HS-27A (cell line): Measurements from ENCODE around the gene OR2T3.
"Not testable (repeated sequence)": the region's sequence is repeated elsewhere in the genome, so short reads cannot be mapped to it uniquely, and the experiment has no call there.

Experiments used
- DNase-seq: peaks from one replicate; pipeline ENCODE4 v3.0.0-alpha.2; 2012; ENCODE audit warnings: low read depth, missing footprints

The OR2T3 gene

GRCh38 chr1:248473051-248473450 is at the start of gene OR2T3:
Gene OR2T3 (plus strand): TSS chr1:248473351. CDS start chr1:248473351, 0 bp downstream.
- DNase-seq: not testable (repeated sequence)

- not testable (repeated sequence) for DNase-seq
These were observed 45.5 kb upstream of the OR2T3 start for GRCh38 chr1:248427526-248428191.

DNA sequence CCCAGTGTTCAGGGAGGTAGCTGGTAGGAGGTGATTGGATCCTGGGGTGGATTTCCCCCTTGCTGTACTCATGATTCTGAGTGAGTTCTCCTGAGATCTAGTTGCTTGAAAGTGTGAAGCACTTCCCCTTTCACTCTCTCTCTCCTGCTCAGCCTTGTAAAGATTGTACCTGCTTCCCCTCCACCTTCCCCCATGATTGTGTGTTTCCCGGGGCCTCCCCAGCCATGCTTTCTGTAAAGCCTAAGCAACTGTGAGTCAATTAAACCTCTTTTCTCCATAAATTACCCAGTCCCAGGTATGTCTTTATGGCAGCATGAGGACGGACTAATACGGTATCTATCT is 45.0 kb upstream of the OR2T3 start:
- not testable (repeated sequence) for DNase-seq

GRCh38 chr1:248431683-248432082 is 41.5 kb upstream of the OR2T3 start:
- not testable (repeated sequence) for DNase-seq

- not testable (repeated sequence) for DNase-seq
These were observed 41.0 kb upstream of the OR2T3 start for GRCh38 chr1:248432201-248432600.

- DNase-seq: not testable (repeated sequence)
These were observed 39.2 kb upstream of the OR2T3 start for GRCh38 chr1:248433811-248434415.

GRCh38 chr1:248434913-248435312 is 38.2 kb upstream of the OR2T3 start:
- DNase-seq: not testable (repeated sequence)

DNA sequence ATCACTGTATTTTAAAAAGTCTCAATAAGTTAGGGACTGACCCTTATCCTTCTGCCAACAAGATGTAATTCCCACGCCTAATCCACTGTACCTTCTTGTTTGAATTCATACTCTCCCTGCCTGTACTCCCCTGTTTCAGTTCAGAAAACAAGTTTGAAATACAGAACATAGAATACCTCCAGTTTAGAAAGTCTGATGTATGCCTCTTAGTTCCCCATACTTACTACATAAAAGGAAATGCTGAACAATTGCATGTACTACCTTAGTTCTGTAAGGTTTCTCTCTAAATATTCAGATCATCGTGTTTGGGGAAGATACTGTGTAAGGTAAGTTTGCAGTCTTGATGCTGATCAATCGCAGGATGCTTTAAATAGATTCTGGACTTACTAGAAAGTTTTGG is 36.8 kb upstream of the OR2T3 start:
- DNase-seq: not testable (repeated sequence)

DNA sequence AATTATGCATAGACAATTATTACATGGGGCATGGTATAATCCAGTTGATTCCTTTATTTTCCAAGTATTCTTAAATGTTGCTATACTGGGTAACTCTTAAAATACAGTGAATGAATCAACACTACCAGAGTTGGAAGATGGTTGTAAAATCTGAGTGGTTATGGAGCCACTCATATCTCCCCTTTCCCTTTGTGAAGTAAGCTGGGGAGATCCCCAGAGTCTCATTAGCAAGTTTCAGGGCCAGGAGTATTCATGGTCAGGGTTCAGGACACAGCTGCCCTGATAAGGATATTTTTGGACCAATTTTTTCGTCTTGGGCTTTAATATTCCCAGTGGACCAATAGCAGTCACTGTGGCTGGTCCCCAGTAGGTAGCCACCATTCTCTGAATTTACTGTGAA is 34.5 kb upstream of the OR2T3 start:
- DNase-seq: not testable (repeated sequence)

DNA sequence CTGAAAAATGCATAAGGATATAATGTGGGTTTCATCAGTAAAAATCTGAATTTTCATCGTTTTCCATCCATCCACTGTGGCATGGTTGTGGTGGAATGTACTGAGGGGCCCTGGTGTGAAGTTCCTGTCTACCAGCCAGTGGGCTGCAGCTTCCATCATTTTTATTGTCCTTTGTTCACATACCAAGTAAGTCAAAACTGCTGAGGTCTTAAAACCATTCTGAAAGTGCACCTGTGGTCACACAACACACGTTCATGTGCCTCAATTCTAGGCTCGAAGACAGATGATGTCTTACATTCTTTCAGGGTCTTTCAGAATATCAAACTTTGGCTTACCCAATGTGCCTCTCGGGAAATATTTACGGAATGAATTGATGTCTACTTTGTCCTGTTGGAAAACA is 33.9 kb upstream of the OR2T3 start:
- not testable (repeated sequence) for DNase-seq

GRCh38 chr1:248442500-248443277 is 30.5 kb upstream of the OR2T3 start:
- DNase-seq: not testable (repeated sequence)

DNA sequence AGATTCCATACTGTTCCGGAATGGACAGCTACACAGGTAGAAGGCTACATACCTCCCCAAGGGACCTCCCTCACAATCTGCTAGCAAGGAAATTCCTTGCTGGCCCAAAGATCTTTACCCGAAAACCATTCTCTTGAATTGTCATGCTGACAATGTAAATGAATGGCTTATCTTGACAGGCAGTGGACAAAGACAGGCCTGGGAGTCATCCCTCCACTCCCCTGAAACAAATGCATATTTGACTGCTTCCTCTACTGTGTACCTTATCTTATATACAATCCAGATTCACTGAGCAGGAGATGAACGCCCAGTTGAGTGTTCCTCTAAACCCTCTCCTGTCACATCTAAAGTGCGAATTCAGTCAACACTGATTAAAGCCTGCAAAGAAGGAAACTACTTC is 28.5 kb upstream of the OR2T3 start:
- not testable (repeated sequence) for DNase-seq

- DNase-seq: not testable (repeated sequence)
These were observed 27.8 kb upstream of the OR2T3 start, which contains the start of gene OR2T2 for GRCh38 chr1:248445399-248445798. Gene OR2T2 (plus strand): TSS chr1:248445637. CDS start chr1:248452798, 7,161 bp downstream.

DNA sequence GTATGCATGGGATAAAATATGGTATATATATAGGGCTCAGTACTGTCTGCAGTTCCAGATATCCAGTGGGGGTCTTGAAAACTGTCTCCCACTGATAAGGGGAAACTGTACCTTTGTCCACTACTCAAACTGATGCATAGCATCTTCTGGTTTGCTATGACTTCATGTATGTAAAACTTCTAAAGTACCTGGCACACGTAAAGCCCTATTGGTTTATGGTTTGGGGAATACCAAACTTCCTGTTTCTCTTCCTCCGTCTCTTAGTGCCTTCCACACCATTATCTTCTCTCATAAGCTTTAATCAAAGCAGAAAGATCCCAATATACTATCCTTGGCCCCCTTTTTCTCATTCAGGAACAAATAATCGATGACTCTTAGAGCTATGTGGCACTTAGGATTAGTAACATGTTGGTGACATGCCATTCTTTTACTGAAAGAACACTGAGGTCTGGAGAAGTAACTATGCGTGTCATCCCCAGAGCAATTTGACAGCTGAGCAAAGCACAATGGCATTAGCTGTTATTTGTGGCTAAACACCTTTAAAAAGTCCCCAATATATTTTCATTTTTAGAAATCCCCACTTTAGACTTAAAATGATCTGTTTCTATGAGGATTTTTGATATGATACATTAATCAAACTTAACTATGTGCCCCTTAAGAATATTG is 24.6 kb upstream of the OR2T3 start:
- not testable (repeated sequence) for DNase-seq

DNA sequence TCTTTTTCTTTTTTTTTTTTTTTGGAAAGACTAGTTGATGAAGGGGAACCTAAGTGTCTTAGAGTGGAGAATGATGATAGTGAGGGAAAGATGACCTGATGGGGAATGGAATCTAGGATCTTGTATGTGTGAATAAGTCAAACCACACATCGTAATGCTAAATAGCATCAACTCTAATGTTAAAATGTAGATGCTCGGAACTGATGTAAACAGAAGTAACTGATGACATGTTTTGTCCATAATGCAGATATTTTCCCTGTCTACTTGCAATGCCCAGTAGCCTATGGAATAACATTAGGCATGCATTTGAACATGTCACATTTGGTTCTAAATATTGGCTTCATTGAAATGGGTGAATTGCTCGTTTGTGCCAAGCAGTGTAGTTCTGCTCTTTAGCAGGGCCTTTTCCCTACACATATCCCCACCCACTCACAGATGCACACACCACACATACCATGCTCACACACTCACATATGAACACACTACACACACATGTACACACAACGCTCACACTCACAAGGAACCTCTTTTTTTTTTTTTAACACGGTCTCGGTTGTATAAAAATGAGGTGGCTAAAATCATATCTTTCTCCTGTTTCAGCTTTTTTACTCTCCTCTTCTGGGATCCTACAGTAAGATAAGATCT is 23.2 kb upstream of the OR2T3 start:
- not testable (repeated sequence) for DNase-seq

- DNase-seq: not testable (repeated sequence)
These were observed 22.5 kb upstream of the OR2T3 start for GRCh38 chr1:248450466-248451145.

- DNase-seq: not testable (repeated sequence)
These were observed 19.5 kb upstream of the OR2T3 start for GRCh38 chr1:248453619-248454018.

GRCh38 chr1:248455045-248455444 is 18.1 kb upstream of the OR2T3 start:
- not testable (repeated sequence) for DNase-seq

DNA sequence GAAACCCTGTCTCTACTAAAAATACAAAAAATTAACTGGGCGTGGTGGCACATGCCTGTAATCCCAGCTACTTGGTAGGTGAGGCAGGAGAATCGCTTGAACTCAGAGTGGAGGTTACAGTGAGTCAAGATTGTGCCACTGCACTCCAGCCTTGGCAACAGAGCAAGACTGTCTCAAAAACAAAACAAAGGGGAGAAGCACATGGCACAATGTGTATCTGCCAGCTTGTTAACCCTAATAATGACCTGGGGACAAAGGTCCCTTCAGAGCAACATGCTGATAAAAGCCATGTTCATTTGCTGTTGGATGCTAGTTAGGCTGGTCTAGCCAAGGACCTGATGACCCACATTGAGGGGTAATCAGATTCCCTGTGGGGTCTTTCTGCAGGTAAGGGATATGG is 16.5 kb upstream of the OR2T3 start:
- DNase-seq: not testable (repeated sequence)

DNA sequence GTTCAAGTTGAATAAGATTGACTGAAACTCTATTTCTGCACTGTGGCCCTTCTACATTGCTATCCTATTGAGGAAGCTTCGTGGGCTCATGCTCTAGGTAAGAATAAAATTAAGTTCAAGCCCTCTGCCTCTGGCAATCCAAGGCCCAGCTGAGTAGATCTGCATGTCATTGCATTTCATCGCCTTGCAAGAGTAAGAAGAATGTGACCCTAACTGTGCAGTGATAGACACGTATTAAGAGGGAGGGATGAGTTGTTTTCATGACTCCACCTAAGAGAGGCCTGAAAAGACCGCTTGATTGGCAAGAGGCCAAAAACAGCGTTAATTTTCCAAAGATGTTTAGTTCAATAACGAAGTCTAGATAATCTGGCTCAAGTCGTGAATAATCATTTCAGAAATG is 14.0 kb upstream of the OR2T3 start:
- not testable (repeated sequence) for DNase-seq

DNA sequence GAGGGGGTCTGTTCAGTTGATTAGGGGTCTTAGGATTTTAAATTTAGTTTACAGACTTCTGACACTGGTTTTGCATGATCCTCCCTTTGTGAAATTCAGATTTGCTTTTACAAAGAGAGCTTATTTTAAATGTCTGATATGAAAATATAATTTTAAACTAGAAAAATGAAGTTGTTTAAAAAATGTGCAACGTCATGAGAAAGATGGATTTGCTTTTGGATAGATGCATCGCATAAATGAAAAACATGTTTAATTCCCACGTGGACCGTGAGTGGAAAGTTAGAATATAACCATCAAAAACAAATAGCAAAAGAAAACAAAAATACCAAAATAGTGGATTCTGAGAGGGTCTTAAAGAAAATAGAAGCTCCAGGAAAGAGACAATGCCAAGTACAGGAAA is 2.0 kb upstream of the OR2T3 start:
- DNase-seq: no peak
